Measurements from ENCODE around the gene COIL.

The COIL gene

GRCh38 chr17:56899403-56899802, 61.4 kb downstream of the COIL start:
- no peak for DNase-seq

- DNase-seq: no peak
Measured at GRCh38 chr17:56898874-56899273, 62.0 kb downstream of the COIL start.

GRCh38 chr17:56897646-56898424, 63.0 kb downstream of the COIL start:
- no peak for DNase-seq

GRCh38 chr17:56896968-56897359, 63.9 kb downstream of the COIL start:
- DNase-seq: no peak

- DNase-seq: no peak
Measured at GRCh38 chr17:56896217-56896967, 64.5 kb downstream of the COIL start.

GRCh38 chr17:56894859-56895455, 65.9 kb downstream of the COIL start:
- DNase-seq: no peak

- DNase-seq: no peak
Measured at GRCh38 chr17:56893503-56893902, 67.3 kb downstream of the COIL start.

- DNase-seq: no peak
Measured at GRCh38 chr17:56892333-56892732, 68.5 kb downstream of the COIL start.

GRCh38 chr17:56891751-56892150, 69.1 kb downstream of the COIL start:
- DNase-seq: peak; percentile 64

GRCh38 chr17:56890906-56891674, 69.8 kb downstream of the COIL start:
- no peak for DNase-seq

- no peak for DNase-seq
Measured at GRCh38 chr17:56890390-56890789, 70.5 kb downstream of the COIL start.
